ENCODE data around the gene TRMT61A. TPM values are rescaled to one million over a fixed set of nuclear protein-coding genes. Genes with fewer than 3 reads are reported as not detected.

Gene TRMT61A
- total RNA-seq, 1 donor from 2014 or later = 9.0 TPM

- TF ChIP-seq, protein P1, sequence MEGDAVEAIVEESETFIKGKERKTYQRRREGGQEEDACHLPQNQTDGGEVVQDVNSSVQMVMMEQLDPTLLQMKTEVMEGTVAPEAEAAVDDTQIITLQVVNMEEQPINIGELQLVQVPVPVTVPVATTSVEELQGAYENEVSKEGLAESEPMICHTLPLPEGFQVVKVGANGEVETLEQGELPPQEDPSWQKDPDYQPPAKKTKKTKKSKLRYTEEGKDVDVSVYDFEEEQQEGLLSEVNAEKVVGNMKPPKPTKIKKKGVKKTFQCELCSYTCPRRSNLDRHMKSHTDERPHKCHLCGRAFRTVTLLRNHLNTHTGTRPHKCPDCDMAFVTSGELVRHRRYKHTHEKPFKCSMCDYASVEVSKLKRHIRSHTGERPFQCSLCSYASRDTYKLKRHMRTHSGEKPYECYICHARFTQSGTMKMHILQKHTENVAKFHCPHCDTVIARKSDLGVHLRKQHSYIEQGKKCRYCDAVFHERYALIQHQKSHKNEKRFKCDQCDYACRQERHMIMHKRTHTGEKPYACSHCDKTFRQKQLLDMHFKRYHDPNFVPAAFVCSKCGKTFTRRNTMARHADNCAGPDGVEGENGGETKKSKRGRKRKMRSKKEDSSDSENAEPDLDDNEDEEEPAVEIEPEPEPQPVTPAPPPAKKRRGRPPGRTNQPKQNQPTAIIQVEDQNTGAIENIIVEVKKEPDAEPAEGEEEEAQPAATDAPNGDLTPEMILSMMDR (conservative IDR thresholded peaks at IDR 0.05; ENCODE audit: low read depth, low read length) = peak; percentile 6
- no peak for DNase-seq (ENCODE audit: low read depth)
- peak overlapping the region; percentile 49 for H3K4me3 ChIP-seq (ENCODE audit: low read depth, low read length)
These were observed 21.7 kb downstream of the TRMT61A start for GRCh38 chr14:103550451-103551337.

- TF ChIP-seq, protein P1 (conservative IDR thresholded peaks at IDR 0.05; ENCODE audit: low read depth, low read length) = no peak
- H3K4me3 ChIP-seq (ENCODE audit: low read depth, low read length) = peak overlapping the region; percentile 49
- no peak for DNase-seq (ENCODE audit: low read depth)
These were observed 22.4 kb downstream of the TRMT61A start for GRCh38 chr14:103551338-103551762.

- peak; percentile 95 for DNase-seq (ENCODE audit: low read depth)
- TF ChIP-seq, protein P1 (conservative IDR thresholded peaks at IDR 0.05; ENCODE audit: low read depth, low read length) = no peak
- H3K4me3 ChIP-seq (ENCODE audit: low read depth, low read length) = peak overlapping the region; percentile 49
These were observed 23.2 kb downstream of the TRMT61A start for GRCh38 chr14:103552011-103552845.

DNA sequence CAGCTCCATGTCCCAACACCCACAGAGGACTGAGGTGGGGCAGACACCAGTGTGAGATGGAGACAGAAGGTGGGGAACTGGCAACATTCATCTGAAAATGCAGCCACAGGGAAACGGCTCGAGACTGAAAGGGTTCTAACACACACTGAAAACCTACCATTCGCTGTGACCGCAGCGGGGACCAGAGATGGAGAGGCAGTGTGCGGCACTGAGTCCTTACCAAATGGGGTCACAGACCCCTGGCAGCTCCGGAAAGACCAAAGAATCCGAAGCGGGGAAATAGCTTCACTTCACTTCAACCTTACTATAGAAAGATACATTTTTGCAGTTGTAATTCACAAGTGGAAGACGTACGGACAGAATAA is 23.8 kb downstream of the TRMT61A start:
- no peak overlapping the region for H3K4me3 ChIP-seq (ENCODE audit: low read depth, low read length)
- TF ChIP-seq, protein P1 (conservative IDR thresholded peaks at IDR 0.05; ENCODE audit: low read depth, low read length) = no peak
- no peak for DNase-seq (ENCODE audit: low read depth)

GRCh38 chr14:103555559-103556337 is 26.8 kb downstream of the TRMT61A start:
- TF ChIP-seq, protein P1 (conservative IDR thresholded peaks at IDR 0.05; ENCODE audit: low read depth, low read length) = no peak
- no peak overlapping the region for H3K4me3 ChIP-seq (ENCODE audit: low read depth, low read length)
- DNase-seq (ENCODE audit: low read depth) = no peak

DNA sequence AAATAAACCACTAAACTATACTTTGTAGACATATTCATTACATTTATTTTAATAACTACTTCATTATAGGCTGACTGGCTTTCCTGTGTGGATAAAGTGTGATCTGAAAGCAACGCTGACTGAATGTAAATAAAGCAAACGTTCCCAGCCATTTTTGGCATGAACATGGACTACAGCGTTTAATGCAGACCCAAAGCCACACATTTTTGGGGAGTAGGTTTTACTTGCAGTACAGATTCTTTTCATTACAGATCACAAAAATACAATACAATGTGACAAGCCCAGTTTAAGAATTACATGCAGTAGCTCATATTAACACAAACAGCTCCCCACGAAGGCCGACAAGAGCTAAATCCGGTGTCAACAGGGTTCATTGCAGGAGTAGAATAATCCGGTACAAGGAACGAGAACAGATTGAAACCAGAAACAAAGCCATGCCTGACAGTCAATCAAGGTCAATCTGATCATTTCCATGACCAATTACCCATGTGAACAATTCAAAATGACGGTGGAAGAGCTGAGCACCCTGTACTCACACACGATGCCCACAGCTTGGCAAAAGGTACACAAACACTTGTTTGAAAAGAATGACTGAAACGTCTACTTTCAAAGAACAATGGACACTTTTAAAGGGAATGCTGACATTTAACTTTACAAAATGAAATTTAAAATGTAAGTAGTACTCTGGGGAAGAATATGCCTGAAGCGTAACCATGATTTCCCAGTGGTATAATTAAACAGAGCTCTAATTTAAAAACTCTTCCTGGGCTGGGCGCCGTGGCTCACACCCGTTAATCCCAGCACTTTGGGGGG is 28.2 kb downstream of the TRMT61A start:
- DNase-seq (ENCODE audit: low read depth) = no peak
- TF ChIP-seq, protein P1 (conservative IDR thresholded peaks at IDR 0.05; ENCODE audit: low read depth, low read length) = no peak
- no peak overlapping the region for H3K4me3 ChIP-seq (ENCODE audit: low read depth, low read length)

Measured in epithelial cell of proximal tubule (primary cell).